ENCODE measurements around the gene GPSM1.

- TF ChIP-seq CTCF (conservative IDR thresholded peaks at IDR 0.05; ENCODE audit: low read depth, low read length) = no peak
- TF ChIP-seq EZH2 (IDR thresholded peaks at IDR 0.05; ENCODE audit: low read length, unreplicated experiment) = no peak
Measured at GRCh38 chr9:136368190-136368589, 40.9 kb downstream of the GPSM1 start.

Data from PC-3 (cell line).